HEK293 (cell line): ENCODE results near the gene SLC25A11.
A peak's percentile ranks its signal among the peaks of the same experiment; 100 is the strongest.

ENCODE experiments used
- CTCF ChIA-PET: fragments of 350-600 bp; formaldehyde crosslinking; extraction: SDS; loops from one replicate; lab custom pipeline; 2021; ENCODE audit warnings: antibody characterized with exemption; lab: Yijun Ruan, JAX
- POLR2A ChIA-PET: fragments of 300-600 bp; formaldehyde crosslinking; extraction: SDS; loops from one replicate; lab custom pipeline; 2020; ENCODE audit warnings: antibody characterized with exemption, inconsistent platforms; lab: Yijun Ruan, JAX
- H3K27ac ChIP-seq: fragments of 200-500 bp; sonication (Bioruptor generic); 2 replicates; pipeline ENCODE4 v1.5.1; 2014; ENCODE audit warnings: low read depth, low read length, control low read depth, inconsistent platforms; ENCODE audit errors: extremely low read depth
- H3K36me3 ChIP-seq, 2 experiments: fragments of 200-500 bp in 1 of 2; sonication (Bioruptor generic) in 1 of 2; 1 replicate in 1 of 2; 2 replicates in 1 of 2; pipeline ENCODE4 v1.5.1; 2014 to 2017; ENCODE audit warnings: inconsistent platforms in 2 of 2, low read length in 2 of 2; ENCODE audit not compliant: control insufficient read depth in 2 of 2, insufficient read depth in 1 of 2
- H3K4me1 ChIP-seq: fragments of 200-500 bp; sonication (Bioruptor generic); 2 replicates; pipeline ENCODE4 v1.5.1; 2014; ENCODE audit warnings: mild to moderate bottlenecking, low read length, inconsistent platforms; ENCODE audit not compliant: control insufficient read depth, insufficient read depth
- H3K4me3 ChIP-seq: 2 replicates; pipeline ENCODE4 v1.5.1; 2011; ENCODE audit warnings: low read depth, mild to moderate bottlenecking, control low read depth, low read length, moderate library complexity
- H3K9me3 ChIP-seq: fragments of 200-500 bp; sonication (Bioruptor generic); 2 replicates; pipeline ENCODE4 v1.5.1; 2014; ENCODE audit warnings: low read depth, low read length, inconsistent platforms; ENCODE audit not compliant: control insufficient read depth, insufficient read depth
- BCL11B ChIP-seq: fragments of 450-650 bp; formaldehyde crosslinking; IDR thresholded peaks from 2 replicates; pipeline ENCODE4 v1.5.1; 2016; ENCODE audit warnings: low read depth, missing biosample characterization, missing genetic modification characterization
- PRDM1 ChIP-seq: fragments of 450-650 bp; formaldehyde crosslinking; IDR thresholded peaks from 2 replicates; pipeline ENCODE4; 2016; ENCODE audit warnings: missing biosample characterization, missing genetic modification characterization
- SETDB1 ChIP-seq: IDR thresholded peaks from one replicate; pipeline ENCODE4 v1.6.1; 2017; ENCODE audit warnings: mild to moderate bottlenecking, low read length, moderate library complexity, mixed read lengths; ENCODE audit not compliant: insufficient read length
- TCF7L2 ChIP-seq: IDR thresholded peaks from 2 replicates; pipeline ENCODE4 v1.6.1; 2011; ENCODE audit warnings: low read depth, mild to moderate bottlenecking, inconsistent platforms, low read length, moderate library complexity, borderline replicate concordance
- ZBTB8A ChIP-seq: fragments of 450-650 bp; formaldehyde crosslinking; IDR thresholded peaks from 2 replicates; pipeline ENCODE4 v1.5.1; 2016; ENCODE audit warnings: missing biosample characterization, missing genetic modification characterization
- ZNF140 ChIP-seq: fragments of 450-650 bp; formaldehyde crosslinking; IDR thresholded peaks from 2 replicates; pipeline ENCODE4 v1.5.1; 2016; ENCODE audit warnings: missing biosample characterization, missing genetic modification characterization
- ZNF311 ChIP-seq: fragments of 450-650 bp; formaldehyde crosslinking; IDR thresholded peaks from 2 replicates; pipeline ENCODE4 v1.5.1; 2017; ENCODE audit warnings: missing biosample characterization, missing genetic modification characterization, borderline replicate concordance
- ZNF324 ChIP-seq: fragments of 450-650 bp; formaldehyde crosslinking; IDR thresholded peaks from 2 replicates; pipeline ENCODE4 v1.5.1; 2016; ENCODE audit warnings: missing biosample characterization, missing genetic modification characterization
- ZNF354C ChIP-seq: fragments of 450-650 bp; formaldehyde crosslinking; IDR thresholded peaks from 2 replicates; pipeline ENCODE4 v1.5.1; 2016; ENCODE audit warnings: missing biosample characterization, missing genetic modification characterization, low read depth, borderline replicate concordance
- ZNF394 ChIP-seq: fragments of 450-650 bp; formaldehyde crosslinking; IDR thresholded peaks from 2 replicates; pipeline ENCODE4 v1.5.1; 2016; ENCODE audit warnings: missing biosample characterization, missing genetic modification characterization, mild to moderate bottlenecking, moderate library complexity, borderline replicate concordance
- ZNF426 ChIP-seq: fragments of 450-650 bp; formaldehyde crosslinking; IDR thresholded peaks from 2 replicates; pipeline ENCODE4 v1.5.1; 2017; ENCODE audit warnings: missing biosample characterization, missing genetic modification characterization, mild to moderate bottlenecking, inconsistent platforms, moderate library complexity
- ZNF501 ChIP-seq: fragments of 450-650 bp; formaldehyde crosslinking; IDR thresholded peaks from 2 replicates; pipeline ENCODE4 v1.5.1; 2016; ENCODE audit warnings: missing biosample characterization, missing genetic modification characterization
- ZNF610 ChIP-seq: fragments of 450-650 bp; formaldehyde crosslinking; IDR thresholded peaks from 2 replicates; pipeline ENCODE4 v1.5.1; 2016; ENCODE audit warnings: missing biosample characterization, missing genetic modification characterization, borderline replicate concordance
- ZNF623 ChIP-seq: fragments of 450-650 bp; formaldehyde crosslinking; IDR thresholded peaks from 2 replicates; pipeline ENCODE4 v1.5.1; 2016; ENCODE audit warnings: missing biosample characterization, missing genetic modification characterization
- ZNF837 ChIP-seq: fragments of 450-650 bp; formaldehyde crosslinking; IDR thresholded peaks from 2 replicates; pipeline ENCODE4 v1.5.1; 2016; ENCODE audit warnings: missing biosample characterization, missing genetic modification characterization
- TF ChIP-seq, protein P1 (sequence below): fragments of 450-650 bp; formaldehyde crosslinking; conservative IDR thresholded peaks from 2 replicates; pipeline ENCODE4 v1.5.1; 2016; ENCODE audit warnings: low read depth, missing biosample characterization, missing genetic modification characterization
- TF ChIP-seq, protein P2 (sequence below): fragments of 450-650 bp; formaldehyde crosslinking; IDR thresholded peaks from 2 replicates; pipeline ENCODE4 v1.5.1; 2016; ENCODE audit warnings: missing biosample characterization, missing genetic modification characterization
- TF ChIP-seq, protein P3 (sequence below): fragments of 450-650 bp; formaldehyde crosslinking; IDR thresholded peaks from 2 replicates; pipeline ENCODE4 v1.5.1; 2017; ENCODE audit warnings: missing biosample characterization, missing genetic modification characterization

SLC25A11 gene

DNA sequence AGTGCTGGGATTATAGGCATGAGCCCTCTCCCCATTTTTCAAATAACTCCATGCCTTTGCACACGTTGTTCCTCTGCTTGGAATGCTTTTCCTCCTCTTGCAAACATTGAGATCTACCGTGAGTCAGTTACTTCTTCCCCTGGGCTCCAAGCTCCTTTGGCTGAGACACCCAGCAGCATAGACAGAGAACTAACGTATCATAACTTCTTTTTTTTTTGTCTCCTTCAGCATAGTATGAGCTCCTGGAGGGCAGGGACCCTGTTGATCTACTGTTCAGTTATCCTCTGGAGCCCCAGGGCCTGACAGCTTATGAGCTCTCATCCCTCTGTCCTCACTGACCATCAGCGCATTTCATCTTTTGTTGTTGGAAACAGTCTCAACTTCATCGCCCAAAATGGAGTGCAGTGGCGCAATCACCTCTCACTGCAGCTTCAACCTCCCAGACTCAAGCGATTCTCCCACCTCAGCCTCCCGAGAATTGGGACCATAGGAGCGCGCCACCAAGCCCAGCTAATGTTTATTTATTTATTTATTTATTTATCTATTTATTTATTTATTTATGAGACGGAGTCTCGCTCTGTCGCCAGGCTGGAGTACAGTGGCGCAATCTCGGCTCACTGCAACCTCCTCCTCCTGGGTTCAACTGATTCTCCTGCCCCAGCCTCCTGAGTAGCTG is 25.6 kb upstream of the SLC25A11 start (continued):
- TF ChIP-seq, protein P1, sequence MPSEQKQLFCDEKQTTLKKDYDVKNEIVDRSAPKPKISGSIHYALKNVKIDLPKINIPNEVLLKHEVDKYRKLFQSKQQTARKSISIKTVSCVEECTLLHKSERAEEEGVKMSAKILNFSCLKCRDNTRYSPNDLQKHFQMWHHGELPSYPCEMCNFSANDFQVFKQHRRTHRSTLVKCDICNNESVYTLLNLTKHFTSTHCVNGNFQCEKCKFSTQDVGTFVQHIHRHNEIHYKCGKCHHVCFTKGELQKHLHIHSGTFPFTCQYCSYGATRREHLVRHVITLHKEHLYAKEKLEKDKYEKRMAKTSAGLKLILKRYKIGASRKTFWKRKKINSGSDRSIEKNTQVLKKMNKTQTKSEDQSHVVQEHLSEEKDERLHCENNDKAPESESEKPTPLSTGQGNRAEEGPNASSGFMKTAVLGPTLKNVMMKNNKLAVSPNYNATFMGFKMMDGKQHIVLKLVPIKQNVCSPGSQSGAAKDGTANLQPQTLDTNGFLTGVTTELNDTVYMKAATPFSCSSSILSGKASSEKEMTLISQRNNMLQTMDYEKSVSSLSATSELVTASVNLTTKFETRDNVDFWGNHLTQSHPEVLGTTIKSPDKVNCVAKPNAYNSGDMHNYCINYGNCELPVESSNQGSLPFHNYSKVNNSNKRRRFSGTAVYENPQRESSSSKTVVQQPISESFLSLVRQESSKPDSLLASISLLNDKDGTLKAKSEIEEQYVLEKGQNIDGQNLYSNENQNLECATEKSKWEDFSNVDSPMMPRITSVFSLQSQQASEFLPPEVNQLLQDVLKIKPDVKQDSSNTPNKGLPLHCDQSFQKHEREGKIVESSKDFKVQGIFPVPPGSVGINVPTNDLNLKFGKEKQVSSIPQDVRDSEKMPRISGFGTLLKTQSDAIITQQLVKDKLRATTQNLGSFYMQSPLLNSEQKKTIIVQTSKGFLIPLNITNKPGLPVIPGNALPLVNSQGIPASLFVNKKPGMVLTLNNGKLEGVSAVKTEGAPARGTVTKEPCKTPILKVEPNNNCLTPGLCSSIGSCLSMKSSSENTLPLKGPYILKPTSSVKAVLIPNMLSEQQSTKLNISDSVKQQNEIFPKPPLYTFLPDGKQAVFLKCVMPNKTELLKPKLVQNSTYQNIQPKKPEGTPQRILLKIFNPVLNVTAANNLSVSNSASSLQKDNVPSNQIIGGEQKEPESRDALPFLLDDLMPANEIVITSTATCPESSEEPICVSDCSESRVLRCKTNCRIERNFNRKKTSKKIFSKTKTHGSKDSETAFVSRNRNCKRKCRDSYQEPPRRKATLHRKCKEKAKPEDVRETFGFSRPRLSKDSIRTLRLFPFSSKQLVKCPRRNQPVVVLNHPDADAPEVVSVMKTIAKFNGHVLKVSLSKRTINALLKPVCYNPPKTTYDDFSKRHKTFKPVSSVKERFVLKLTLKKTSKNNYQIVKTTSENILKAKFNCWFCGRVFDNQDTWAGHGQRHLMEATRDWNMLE (tag by site-specific recombination): peak; percentile 55; the same call in 1 of the 2 replicates
- peak; percentile 41; the same call in 1 of the 2 replicates for TF ChIP-seq ZNF623 (tag by site-specific recombination)

DNA sequence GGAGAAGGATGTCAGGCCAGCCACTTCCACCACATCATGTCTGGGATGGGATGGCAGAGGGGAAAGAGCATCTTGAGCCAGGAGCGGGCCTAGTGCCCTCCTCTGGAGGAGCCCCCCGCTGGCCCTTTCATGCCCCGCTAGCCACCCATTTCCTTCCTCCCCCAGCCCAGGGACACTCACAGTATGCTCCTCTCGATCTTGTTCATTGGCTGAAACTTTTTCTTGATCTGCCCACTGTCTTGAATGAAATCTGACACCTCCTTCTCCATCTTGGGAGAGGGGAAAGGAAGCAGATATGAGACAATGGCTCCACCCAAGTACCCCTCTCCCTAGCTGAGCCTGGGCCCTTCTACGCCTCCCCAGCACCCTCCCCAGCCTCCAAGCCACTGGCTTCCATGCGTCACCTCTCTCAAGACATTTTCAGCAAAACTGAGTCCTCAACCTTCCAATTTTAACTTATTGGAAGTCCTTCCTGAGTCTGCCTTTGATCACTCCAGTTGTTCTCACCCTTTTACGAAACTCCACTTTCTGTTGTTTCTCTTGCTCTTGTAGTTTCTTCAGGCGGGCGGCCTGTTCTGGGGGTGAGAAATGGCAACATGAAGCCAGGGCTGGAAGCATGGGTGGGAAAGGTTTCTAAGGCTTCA is 20.6 kb upstream of the SLC25A11 start:
- Histone ChIP-seq H3K4me1 (no peaks in the 10 kb centered on the region), H3K4me3 (no peak overlapping the region), H3K27ac (no peak overlapping the region), H3K9me3 (peaks cover 1% of the 10 kb centered on the region; the same call in 1 of the 2 replicates), H3K36me3 (peaks cover 5 to 14% of the 10 kb centered on the region in 2 experiments; a peak in 2 of 3 replicates)
- CTCF ChIA-PET: interaction anchor here (0.6 to 0.7 kb wide), 2 partner anchors 21 to 733 kb away, joined by 3 read pairs; partner anchors contain the start of gene SLC25A11
- TF ChIP-seq ZNF140: no peak
- TF ChIP-seq, protein P2, sequence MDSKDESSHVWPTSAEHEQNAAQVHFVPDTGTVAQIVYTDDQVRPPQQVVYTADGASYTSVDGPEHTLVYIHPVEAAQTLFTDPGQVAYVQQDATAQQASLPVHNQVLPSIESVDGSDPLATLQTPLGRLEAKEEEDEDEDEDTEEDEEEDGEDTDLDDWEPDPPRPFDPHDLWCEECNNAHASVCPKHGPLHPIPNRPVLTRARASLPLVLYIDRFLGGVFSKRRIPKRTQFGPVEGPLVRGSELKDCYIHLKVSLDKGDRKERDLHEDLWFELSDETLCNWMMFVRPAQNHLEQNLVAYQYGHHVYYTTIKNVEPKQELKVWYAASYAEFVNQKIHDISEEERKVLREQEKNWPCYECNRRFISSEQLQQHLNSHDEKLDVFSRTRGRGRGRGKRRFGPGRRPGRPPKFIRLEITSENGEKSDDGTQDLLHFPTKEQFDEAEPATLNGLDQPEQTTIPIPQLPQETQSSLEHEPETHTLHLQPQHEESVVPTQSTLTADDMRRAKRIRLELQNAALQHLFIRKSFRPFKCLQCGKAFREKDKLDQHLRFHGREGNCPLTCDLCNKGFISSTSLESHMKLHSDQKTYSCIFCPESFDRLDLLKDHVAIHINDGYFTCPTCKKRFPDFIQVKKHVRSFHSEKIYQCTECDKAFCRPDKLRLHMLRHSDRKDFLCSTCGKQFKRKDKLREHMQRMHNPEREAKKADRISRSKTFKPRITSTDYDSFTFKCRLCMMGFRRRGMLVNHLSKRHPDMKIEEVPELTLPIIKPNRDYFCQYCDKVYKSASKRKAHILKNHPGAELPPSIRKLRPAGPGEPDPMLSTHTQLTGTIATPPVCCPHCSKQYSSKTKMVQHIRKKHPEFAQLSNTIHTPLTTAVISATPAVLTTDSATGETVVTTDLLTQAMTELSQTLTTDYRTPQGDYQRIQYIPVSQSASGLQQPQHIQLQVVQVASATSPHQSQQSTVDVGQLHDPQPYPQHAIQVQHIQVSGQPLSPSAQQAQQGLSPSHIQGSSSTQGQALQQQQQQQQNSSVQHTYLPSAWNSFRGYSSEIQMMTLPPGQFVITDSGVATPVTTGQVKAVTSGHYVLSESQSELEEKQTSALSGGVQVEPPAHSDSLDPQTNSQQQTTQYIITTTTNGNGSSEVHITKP (tag by site-specific recombination): 0 out of 2 replicates have a peak, but pooled peaks have one; percentile 11
- no peak for TF ChIP-seq ZBTB8A (tag by site-specific recombination)
- no peak for TF ChIP-seq ZNF354C (tag by site-specific recombination)
- no peak for TF ChIP-seq ZNF311
- no peak for TF ChIP-seq ZNF837 (tag by site-specific recombination)
- TF ChIP-seq SETDB1: no peak
- TF ChIP-seq BCL11B (tag by site-specific recombination): no peak
- TF ChIP-seq ZNF324 (tag by site-specific recombination): no peak
- no peak for TF ChIP-seq ZNF394 (tag by site-specific recombination)
- no peak for TF ChIP-seq ZNF426
- TF ChIP-seq ZNF501: no peak
- no peak for TF ChIP-seq TCF7L2
- TF ChIP-seq ZNF610: no peak
- TF ChIP-seq PRDM1 (tag by site-specific recombination): 0 out of 2 replicates have a peak, but pooled peaks have one; percentile 8
- TF ChIP-seq, protein P3, sequence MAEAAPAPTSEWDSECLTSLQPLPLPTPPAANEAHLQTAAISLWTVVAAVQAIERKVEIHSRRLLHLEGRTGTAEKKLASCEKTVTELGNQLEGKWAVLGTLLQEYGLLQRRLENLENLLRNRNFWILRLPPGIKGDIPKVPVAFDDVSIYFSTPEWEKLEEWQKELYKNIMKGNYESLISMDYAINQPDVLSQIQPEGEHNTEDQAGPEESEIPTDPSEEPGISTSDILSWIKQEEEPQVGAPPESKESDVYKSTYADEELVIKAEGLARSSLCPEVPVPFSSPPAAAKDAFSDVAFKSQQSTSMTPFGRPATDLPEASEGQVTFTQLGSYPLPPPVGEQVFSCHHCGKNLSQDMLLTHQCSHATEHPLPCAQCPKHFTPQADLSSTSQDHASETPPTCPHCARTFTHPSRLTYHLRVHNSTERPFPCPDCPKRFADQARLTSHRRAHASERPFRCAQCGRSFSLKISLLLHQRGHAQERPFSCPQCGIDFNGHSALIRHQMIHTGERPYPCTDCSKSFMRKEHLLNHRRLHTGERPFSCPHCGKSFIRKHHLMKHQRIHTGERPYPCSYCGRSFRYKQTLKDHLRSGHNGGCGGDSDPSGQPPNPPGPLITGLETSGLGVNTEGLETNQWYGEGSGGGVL (tag by site-specific recombination): peak; percentile 28; the same call in 1 of the 2 replicates
- POLR2A ChIA-PET: interaction anchor here (1.0 kb wide), 1 partner anchor 12 kb away, joined by 3 read pairs; the partner anchor contains the start of gene PFN1
